BLaER1 treated with 17β-estradiol and CSF1 and Interleukin-3, amounts not matched to agents 10 nM and 100 nM (cell line): Measurements from ENCODE around the gene AOPEP.

Source experiments
- H3K27ac ChIP-seq, 11 experiments: shearing (Covaris generic); formaldehyde crosslinking; 2 replicates each; pipeline ENCODE4 v1.8.1; 2022
- H3K27me3 ChIP-seq, 11 experiments: shearing (Covaris generic); formaldehyde crosslinking; 2 replicates each; pipeline ENCODE4 v1.8.1; 2022
- H3K36me3 ChIP-seq, 11 experiments: shearing (Covaris generic); formaldehyde crosslinking; 2 replicates each; pipeline ENCODE4 v1.8.1; 2022
- H3K4me1 ChIP-seq, 10 experiments: shearing (Covaris generic); formaldehyde crosslinking; 2 replicates each; pipeline ENCODE4 v1.8.1; 2022
- H3K4me2 ChIP-seq, 11 experiments: shearing (Covaris generic); formaldehyde crosslinking; 2 replicates each; pipeline ENCODE4 v1.8.1; 2022
- H3K4me3 ChIP-seq, 10 experiments: shearing (Covaris generic); formaldehyde crosslinking; 2 replicates each; pipeline ENCODE4 v1.8.1; 2022
- H3K9ac ChIP-seq, 11 experiments: shearing (Covaris generic); formaldehyde crosslinking; 2 replicates each; pipeline ENCODE4 v1.8.1; 2022
- H3K9me3 ChIP-seq, 11 experiments: shearing (Covaris generic); formaldehyde crosslinking; replicated peaks in 1 of 11; 2 replicates each; pipeline ENCODE4 v1.8.1; 2022
- H4K20me1 ChIP-seq, 11 experiments: shearing (Covaris generic); formaldehyde crosslinking; 2 replicates each; pipeline ENCODE4 v1.8.1; 2022
- Cebpa-rat ChIP-seq, 11 experiments: shearing (Covaris generic); IDR thresholded peaks; 2 replicates each; pipeline ENCODE4 v1.8.1; 2022

Gene AOPEP

DNA sequence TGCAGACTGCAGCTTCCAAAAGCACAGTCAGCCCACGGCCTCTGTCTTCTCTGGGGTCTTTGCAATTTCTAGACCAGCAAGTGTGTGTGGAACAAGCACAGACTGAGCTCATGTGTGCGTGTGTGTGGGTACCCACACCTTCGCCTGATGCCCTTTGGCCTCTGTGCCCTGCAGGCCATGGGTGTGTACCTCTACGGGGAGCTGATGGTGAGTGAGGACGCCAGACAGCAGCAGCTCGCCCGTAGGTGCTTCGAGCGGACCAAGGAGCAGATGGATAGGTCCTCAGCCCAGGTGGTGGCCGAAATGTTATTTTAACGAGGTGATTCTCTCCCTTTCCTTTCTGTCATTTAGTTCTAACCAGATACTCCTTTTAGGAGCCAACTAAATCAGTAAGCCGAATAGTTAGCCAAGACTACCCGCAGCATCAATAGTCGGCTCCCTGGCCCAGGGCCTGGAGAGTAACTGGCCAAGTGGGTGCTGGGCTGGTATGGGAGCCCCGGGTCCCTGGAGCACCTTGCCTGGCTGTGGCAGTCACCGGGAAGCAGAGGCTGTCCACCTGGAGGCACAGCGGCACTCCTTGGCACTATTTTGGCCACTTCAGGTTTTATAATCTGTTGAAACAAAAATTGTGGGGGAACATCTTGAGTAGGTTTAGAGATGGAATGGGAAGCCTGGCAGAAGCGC, 356.0 kb downstream of the AOPEP start:
- TF ChIP-seq Cebpa-rat (IDR thresholded peaks at IDR 0.05): no peak
- H4K20me1 ChIP-seq: peaks cover 0 to 40% (median 0%) of the 10 kb centered on the region in 11 experiments; a peak in 2 of 22 replicates
- no peak overlapping the region for H3K9ac ChIP-seq
- H3K4me2 ChIP-seq: no peak overlapping the region
- no peak overlapping the region for H3K4me3 ChIP-seq
- peaks cover 8 to 53% (median 44%) of the 10 kb centered on the region in 11 experiments; a peak in 20 of 22 replicates for H3K36me3 ChIP-seq
- H3K9me3 ChIP-seq: no peaks in the 10 kb centered on the region
- no peaks in the 10 kb centered on the region for H3K27me3 ChIP-seq
- no peak overlapping the region for H3K27ac ChIP-seq
- peaks cover 0 to 28% (median 3%) of the 10 kb centered on the region in 10 experiments; a peak in 9 of 20 replicates for H3K4me1 ChIP-seq

DNA sequence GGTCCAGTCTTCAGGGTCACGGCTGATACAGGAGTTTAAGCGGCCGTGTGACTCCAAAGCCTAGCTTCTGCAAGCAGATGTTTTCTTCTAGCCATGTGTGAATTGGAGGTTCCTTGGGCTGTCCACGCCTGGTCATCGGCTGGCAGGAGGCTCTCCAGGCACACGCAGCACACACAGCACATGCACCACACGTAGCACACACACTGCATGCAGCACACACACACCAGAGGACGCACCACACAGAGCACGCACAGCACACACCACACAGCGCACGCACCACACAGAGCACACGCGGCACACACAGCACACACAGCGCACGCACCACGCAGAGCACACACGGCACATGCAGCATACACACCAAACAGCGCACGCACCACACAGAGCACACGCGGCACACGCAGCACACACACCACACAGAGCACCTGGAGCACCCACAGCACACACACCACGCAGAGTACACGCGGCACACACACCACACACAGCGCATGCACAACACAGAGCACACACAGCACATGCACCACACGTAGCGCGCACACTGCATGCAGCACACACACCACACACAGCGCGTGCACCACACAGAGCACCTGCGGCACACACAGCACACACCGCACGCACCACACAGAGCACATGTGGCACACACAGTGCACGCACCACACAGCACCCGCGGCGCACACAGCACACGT, 356.7 kb downstream of the AOPEP start:
- Histone ChIP-seq H3K27ac (no peak overlapping the region), H3K4me2 (no peak overlapping the region), H3K9ac (no peak overlapping the region), H3K9me3 (no peaks in the 10 kb centered on the region), H3K36me3 (peaks cover 8 to 52% (median 44%) of the 10 kb centered on the region in 11 experiments; a peak in 20 of 22 replicates), H3K27me3 (no peaks in the 10 kb centered on the region), H3K4me3 (no peak overlapping the region), H3K4me1 (peaks cover 0 to 35% (median 10%) of the 10 kb centered on the region in 10 experiments; a peak in 10 of 20 replicates), H4K20me1 (peaks cover 0 to 43% (median 0%) of the 10 kb centered on the region in 11 experiments; a peak in 3 of 22 replicates)
- no peak for TF ChIP-seq Cebpa-rat (IDR thresholded peaks at IDR 0.05)

GRCh38 chr9:95084254-95084934, 357.9 kb downstream of the AOPEP start:
- H3K27ac ChIP-seq: no peak overlapping the region
- H3K36me3 ChIP-seq: peaks cover 8 to 50% (median 44%) of the 10 kb centered on the region in 11 experiments; a peak in 20 of 22 replicates
- peaks cover 0 to 45% (median 0%) of the 10 kb centered on the region in 11 experiments; a peak in 4 of 22 replicates for H4K20me1 ChIP-seq
- H3K9me3 ChIP-seq: no peaks in the 10 kb centered on the region
- no peak overlapping the region for H3K4me2 ChIP-seq
- peaks cover 0 to 39% (median 18%) of the 10 kb centered on the region in 10 experiments; a peak in 13 of 20 replicates for H3K4me1 ChIP-seq
- H3K4me3 ChIP-seq: no peak overlapping the region
- no peaks in the 10 kb centered on the region for H3K27me3 ChIP-seq
- TF ChIP-seq Cebpa-rat (IDR thresholded peaks at IDR 0.05): no peak
- no peak overlapping the region for H3K9ac ChIP-seq

DNA sequence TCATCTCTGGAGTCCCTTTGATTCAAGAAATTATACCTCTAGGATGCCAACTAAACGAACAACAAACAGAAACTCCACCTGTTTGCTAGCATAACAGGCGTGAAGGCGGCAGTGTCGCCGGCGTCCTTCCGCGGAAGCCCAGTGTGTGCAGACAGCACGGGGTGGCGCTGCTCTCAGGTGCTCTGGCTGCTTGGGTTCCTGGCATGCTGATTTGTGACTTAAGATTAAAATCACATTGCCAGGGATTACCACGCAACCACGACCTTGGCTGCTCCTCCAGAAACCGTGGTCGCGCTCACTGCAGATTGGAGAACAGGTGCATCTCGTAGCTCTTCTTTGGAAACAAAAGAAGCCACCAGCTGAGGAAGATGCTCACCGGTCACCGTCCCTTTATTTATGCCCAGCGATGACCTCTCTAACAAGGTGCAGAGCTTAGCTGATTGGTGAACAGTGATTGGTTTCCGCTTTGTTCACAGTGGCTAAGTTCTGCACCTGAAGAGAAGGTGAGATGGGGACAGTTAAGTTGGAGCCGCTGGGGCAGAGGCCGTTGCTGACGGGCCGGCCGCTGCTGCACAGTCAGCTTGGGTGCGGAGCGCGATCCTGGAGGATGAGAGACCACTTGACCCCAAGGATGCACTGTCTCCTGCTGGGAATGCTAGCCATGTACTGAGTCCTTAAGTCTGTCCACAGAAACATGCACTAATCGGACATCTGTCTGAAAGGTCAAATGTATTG, 358.7 kb downstream of the AOPEP start:
- no peak overlapping the region for H3K4me3 ChIP-seq
- no peaks in the 10 kb centered on the region for H3K27me3 ChIP-seq
- peaks cover 0 to 44% (median 6%) of the 10 kb centered on the region in 11 experiments; a peak in 7 of 22 replicates for H4K20me1 ChIP-seq
- H3K4me2 ChIP-seq: no peak overlapping the region
- H3K9ac ChIP-seq: no peak overlapping the region
- peaks cover 8 to 50% (median 44%) of the 10 kb centered on the region in 11 experiments; a peak in 20 of 22 replicates for H3K36me3 ChIP-seq
- TF ChIP-seq Cebpa-rat (IDR thresholded peaks at IDR 0.05): no peak
- peaks cover 0 to 41% (median 26%) of the 10 kb centered on the region in 10 experiments; a peak in 15 of 20 replicates for H3K4me1 ChIP-seq
- no peaks in the 10 kb centered on the region for H3K9me3 ChIP-seq
- H3K27ac ChIP-seq: no peak overlapping the region

DNA sequence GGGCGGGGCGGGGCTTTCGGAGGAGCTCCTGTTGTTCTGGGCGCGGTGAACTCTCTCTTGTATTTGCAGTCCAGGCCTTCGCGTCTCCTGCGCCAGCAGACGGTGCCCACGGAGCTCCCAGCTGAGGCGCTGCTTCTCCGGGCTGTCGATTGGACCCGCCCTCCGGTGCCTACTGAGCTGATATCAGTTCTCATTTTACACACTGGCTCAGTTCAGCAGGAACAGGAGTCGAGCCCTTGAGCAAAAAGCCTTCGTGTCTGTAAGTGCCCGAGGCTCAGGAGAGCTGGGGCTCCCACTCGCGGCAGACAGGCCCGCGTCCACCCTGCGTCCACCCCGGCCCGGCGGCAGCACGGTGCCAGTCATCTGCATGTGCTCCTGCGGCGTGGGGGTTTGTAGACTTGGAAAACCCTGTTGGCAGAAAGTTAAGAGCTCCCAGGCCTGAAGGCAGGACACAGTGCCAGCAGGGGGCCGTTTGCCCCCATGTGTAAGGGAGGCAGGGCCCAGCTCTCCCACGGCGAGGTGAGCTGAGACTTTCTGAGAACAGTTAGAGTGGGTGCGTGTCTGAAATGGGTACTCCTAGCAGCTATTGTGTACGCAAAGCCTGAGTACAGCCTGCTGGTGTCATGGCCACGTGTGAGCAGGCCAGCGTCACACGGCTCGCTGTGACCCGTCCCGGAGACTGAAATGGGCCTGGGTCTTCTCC, 359.5 kb downstream of the AOPEP start:
- Histone ChIP-seq H3K36me3 (peaks cover 8 to 45% (median 42%) of the 10 kb centered on the region in 11 experiments; a peak in 20 of 22 replicates), H3K4me2 (no peak overlapping the region), H3K27ac (no peak overlapping the region), H3K9ac (no peak overlapping the region), H3K9me3 (no peaks in the 10 kb centered on the region), H3K4me3 (no peak overlapping the region), H3K4me1 (peaks cover 0 to 48% (median 34%) of the 10 kb centered on the region in 10 experiments; a peak in 18 of 20 replicates), H4K20me1 (peaks cover 0 to 45% (median 6%) of the 10 kb centered on the region in 11 experiments; a peak in 8 of 22 replicates), H3K27me3 (no peaks in the 10 kb centered on the region; a peak in 1 of 22 replicates)
- TF ChIP-seq Cebpa-rat (IDR thresholded peaks at IDR 0.05): no peak

DNA sequence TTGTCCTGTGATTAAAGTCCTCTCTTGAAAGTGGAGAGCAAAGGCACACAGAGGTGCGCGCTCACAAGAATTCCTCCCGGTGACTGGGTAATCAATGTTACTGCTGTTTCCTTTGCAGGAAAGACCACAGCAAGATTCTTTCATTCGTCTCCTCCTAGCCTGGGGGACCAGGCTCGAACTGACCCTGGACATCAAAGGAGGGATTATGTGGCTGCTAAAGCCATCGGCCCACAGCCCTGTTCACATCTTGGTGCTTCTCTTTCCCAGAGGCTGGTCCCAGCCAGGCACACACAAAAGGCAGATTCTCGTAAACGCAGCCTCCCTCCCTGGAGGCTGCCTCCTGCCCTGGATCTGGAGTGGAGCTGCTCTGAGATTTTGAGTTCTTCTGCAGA, 360.1 kb downstream of the AOPEP start:
- Histone ChIP-seq H3K4me2 (no peak overlapping the region), H3K9ac (no peak overlapping the region), H3K9me3 (no peaks in the 10 kb centered on the region), H3K27me3 (no peaks in the 10 kb centered on the region; a peak in 1 of 22 replicates), H3K4me1 (peaks cover 5 to 50% (median 40%) of the 10 kb centered on the region in 10 experiments), H4K20me1 (peaks cover 0 to 47% (median 6%) of the 10 kb centered on the region in 11 experiments; a peak in 10 of 22 replicates), H3K36me3 (peaks cover 8 to 40% (median 36%) of the 10 kb centered on the region in 11 experiments; a peak in 20 of 22 replicates), H3K27ac (no peak overlapping the region), H3K4me3 (no peak overlapping the region)
- no peak for TF ChIP-seq Cebpa-rat (IDR thresholded peaks at IDR 0.05)

DNA sequence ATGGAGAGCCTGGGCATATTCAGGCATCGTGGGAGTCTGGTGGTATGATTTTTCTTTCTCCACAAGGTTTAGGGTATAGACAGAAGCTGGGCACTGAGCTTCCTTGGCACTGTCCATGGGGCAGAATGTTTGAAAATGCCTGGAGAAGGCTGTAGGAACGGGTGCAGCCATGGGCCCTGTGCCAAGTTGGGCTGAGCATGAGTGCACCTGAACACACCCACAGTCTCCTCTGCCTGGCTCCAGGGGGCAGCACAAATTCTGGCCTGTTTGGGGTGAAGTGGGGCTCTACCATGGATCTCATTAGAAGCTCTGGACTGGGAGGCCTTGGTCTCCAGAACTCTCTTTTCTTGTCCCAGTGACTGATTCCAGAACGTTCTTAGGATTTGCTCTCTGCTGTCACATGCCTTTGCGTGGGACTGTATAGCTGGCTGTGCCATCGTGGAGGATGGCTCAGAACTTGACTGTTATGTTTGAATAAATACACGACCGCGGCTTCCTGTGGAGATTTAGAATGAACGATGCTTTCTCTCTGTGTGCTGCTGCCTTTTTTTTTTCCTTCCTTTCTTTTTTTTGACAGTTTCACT, 361.3 kb downstream of the AOPEP start:
- Histone ChIP-seq H3K4me1 (peaks cover 16 to 62% (median 52%) of the 10 kb centered on the region in 10 experiments), H3K36me3 (peaks cover 4 to 30% (median 24%) of the 10 kb centered on the region in 11 experiments; a peak in 19 of 22 replicates), H3K27ac (no peak overlapping the region)

More for the DNA sequence above, 361.3 kb downstream of the AOPEP start:
- Histone ChIP-seq H3K4me2 (peak overlapping the region in 7 of 11 experiments; percentile 6 to 87 (median 34); a peak in 8 of 22 replicates), H3K9ac (no peak overlapping the region), H3K4me3 (no peak overlapping the region), H3K9me3 (no peaks in the 10 kb centered on the region), H3K27me3 (no peaks in the 10 kb centered on the region; a peak in 1 of 22 replicates), H4K20me1 (peaks cover 0 to 47% (median 10%) of the 10 kb centered on the region in 11 experiments; a peak in 10 of 22 replicates)
- no peak for TF ChIP-seq Cebpa-rat (IDR thresholded peaks at IDR 0.05)
